ENCODE results near the gene RREB1. TPM values are rescaled to one million over a fixed set of nuclear protein-coding genes. Genes with fewer than 3 reads are reported as not detected.
A peak's percentile ranks its signal among the peaks of the same experiment; 100 is the strongest.

The RREB1 gene
- polyA plus RNA-seq, 2 of the 4 experiments (the other 2 are of a cell fraction) = 2.2 to 5.0 TPM

GRCh38 chr6:7073821-7074525, 33.8 kb upstream of the RREB1 start (continued):
- TF ChIP-seq, protein P1, sequence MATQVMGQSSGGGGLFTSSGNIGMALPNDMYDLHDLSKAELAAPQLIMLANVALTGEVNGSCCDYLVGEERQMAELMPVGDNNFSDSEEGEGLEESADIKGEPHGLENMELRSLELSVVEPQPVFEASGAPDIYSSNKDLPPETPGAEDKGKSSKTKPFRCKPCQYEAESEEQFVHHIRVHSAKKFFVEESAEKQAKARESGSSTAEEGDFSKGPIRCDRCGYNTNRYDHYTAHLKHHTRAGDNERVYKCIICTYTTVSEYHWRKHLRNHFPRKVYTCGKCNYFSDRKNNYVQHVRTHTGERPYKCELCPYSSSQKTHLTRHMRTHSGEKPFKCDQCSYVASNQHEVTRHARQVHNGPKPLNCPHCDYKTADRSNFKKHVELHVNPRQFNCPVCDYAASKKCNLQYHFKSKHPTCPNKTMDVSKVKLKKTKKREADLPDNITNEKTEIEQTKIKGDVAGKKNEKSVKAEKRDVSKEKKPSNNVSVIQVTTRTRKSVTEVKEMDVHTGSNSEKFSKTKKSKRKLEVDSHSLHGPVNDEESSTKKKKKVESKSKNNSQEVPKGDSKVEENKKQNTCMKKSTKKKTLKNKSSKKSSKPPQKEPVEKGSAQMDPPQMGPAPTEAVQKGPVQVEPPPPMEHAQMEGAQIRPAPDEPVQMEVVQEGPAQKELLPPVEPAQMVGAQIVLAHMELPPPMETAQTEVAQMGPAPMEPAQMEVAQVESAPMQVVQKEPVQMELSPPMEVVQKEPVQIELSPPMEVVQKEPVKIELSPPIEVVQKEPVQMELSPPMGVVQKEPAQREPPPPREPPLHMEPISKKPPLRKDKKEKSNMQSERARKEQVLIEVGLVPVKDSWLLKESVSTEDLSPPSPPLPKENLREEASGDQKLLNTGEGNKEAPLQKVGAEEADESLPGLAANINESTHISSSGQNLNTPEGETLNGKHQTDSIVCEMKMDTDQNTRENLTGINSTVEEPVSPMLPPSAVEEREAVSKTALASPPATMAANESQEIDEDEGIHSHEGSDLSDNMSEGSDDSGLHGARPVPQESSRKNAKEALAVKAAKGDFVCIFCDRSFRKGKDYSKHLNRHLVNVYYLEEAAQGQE (IDR thresholded peaks at IDR 0.05) = no peak
- no peak for TF ChIP-seq CHD4 (IDR thresholded peaks at IDR 0.05; ENCODE audit: borderline replicate concordance)
- no peak for TF ChIP-seq HOXB5 (CRISPR knock-in tag; IDR thresholded peaks at IDR 0.05)

DNA sequence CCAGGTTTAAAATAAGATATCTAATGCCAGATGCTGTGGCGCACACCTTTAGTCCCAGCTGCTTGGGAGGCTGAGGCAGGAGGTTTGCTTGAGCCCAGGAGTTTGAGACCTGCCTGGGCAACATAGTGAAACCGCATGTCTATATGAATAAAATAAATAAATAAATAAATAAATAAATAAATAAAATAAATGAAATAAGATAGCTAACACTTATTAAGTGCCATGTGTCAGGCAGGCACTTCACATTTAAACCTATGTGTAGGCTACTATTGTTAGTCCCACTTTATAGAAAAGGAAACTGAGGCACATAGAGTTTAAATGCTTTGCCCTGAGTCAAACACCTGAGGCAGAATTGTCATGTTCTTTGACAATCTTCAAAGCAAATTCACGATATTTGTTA, 32.9 kb upstream of the RREB1 start:
- no peak for FAIRE-seq
- TF ChIP-seq ZC3H11A (IDR thresholded peaks at IDR 0.05) (0 out of 2 replicates have a peak, but pooled peaks have one; percentile 8), NR3C1 (IDR thresholded peaks at IDR 0.05) (no peak)
- CTCF ChIA-PET = no interaction called here

DNA sequence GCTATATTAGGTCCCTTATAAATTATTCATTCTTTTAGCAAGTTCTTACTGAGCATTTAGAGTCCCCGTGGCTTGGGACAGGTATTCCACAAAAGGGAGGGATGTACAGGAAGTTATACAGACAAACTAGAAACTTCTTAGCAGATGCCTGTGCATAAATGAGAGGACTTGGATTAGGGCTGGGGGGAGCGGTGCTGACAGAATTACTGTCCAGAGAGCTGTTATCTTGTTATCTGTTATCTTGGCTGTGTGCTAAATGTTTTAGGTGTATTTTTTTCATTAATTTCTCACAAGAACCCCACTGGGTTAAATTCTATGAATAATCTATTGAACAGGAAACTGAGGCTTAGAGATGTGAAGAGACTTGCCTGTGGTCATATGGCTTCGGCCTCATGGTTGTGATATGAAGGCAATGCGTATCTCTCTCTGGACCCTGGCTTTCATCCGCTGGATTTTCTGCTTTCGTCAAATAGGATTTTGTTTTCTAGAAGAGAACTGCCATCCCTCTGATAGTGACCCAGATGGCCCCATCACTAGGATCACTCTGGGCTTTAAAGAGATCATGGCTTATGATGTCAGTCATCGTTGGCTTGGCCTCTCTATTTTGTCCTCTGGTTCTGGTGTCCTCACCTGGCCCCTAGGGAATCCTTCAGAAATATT, 32.3 kb upstream of the RREB1 start:
- H3K4me3 ChIP-seq = no peak overlapping the region
- TF ChIP-seq ESRRA (IDR thresholded peaks at IDR 0.05; ENCODE audit: borderline replicate concordance, low read length) (no peak), KDM5A (IDR thresholded peaks at IDR 0.05) (no peak), EHF (CRISPR knock-in tag; IDR thresholded peaks at IDR 0.05) (no peak), HOXB5 (CRISPR knock-in tag; IDR thresholded peaks at IDR 0.05) (no peak), RCOR1 (IDR thresholded peaks at IDR 0.05; ENCODE audit: low read depth, low read length) (no peak)
- TF ChIP-seq, protein P2, sequence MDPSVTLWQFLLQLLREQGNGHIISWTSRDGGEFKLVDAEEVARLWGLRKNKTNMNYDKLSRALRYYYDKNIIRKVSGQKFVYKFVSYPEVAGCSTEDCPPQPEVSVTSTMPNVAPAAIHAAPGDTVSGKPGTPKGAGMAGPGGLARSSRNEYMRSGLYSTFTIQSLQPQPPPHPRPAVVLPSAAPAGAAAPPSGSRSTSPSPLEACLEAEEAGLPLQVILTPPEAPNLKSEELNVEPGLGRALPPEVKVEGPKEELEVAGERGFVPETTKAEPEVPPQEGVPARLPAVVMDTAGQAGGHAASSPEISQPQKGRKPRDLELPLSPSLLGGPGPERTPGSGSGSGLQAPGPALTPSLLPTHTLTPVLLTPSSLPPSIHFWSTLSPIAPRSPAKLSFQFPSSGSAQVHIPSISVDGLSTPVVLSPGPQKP (IDR thresholded peaks at IDR 0.05; ENCODE audit: low read depth, low read length) = no peak
- TF ChIP-seq, protein P1 (IDR thresholded peaks at IDR 0.05) = no peak
- FAIRE-seq = no peak
- no peak for DNase-seq (ENCODE audit: low read depth in 1 of 2, low spot score in 1 of 2)
- H3K4me2 ChIP-seq = no peak overlapping the region
- 93% methylated on average over 7 of the region's 7 CpGs for WGBS (ENCODE audit: missing lambda C conversion rate)
- H3K9me3 ChIP-seq = no peaks in the 10 kb centered on the region
- CTCF ChIA-PET = no interaction called here
- H3K27ac ChIP-seq = no peak overlapping the region
- ATAC-seq = no peak
- H3K4me1 ChIP-seq = no peaks in the 10 kb centered on the region
- POLR2A ChIA-PET = no interaction called here

More for the DNA sequence above, 32.9 kb upstream of the RREB1 start:
- 97% methylated on average over 3 of the region's 3 CpGs for WGBS (ENCODE audit: missing lambda C conversion rate)
- H3K9me3 ChIP-seq = no peaks in the 10 kb centered on the region
- POLR2A ChIA-PET = no interaction called here
- H3K4me1 ChIP-seq = no peaks in the 10 kb centered on the region
- no peak overlapping the region for H3K4me2 ChIP-seq
- no peak for ATAC-seq
- no peak overlapping the region for H3K27ac ChIP-seq
- no peak overlapping the region for H3K4me3 ChIP-seq
- DNase-seq (ENCODE audit: low read depth in 1 of 2, low spot score in 1 of 2) = no peak
